Upper lobe of left lung (tissue), 4 donors: ENCODE results near the gene ATP11C.

Experiments used
- POLR2A ChIP-seq, 4 donors: fragments of 450-650 bp; IDR thresholded peaks; one replicate each; pipeline ENCODE4 v1.5.1; 2016 to 2017; ENCODE audit warnings: antibody characterized with exemption in 4 of 4, mild to moderate bottlenecking in 2 of 4
- TF ChIP-seq, protein P1 (sequence below), 6 experiments: fragments of 450-650 bp in 4 of 6; fragments of 200-600 bp in 2 of 6; sonication (generic) in 2 of 6; IDR thresholded peaks; one replicate each; pipeline ENCODE4 v1.5.1; 2016 to 2019; ENCODE audit warnings: antibody characterized with exemption in 6 of 6

DNA sequence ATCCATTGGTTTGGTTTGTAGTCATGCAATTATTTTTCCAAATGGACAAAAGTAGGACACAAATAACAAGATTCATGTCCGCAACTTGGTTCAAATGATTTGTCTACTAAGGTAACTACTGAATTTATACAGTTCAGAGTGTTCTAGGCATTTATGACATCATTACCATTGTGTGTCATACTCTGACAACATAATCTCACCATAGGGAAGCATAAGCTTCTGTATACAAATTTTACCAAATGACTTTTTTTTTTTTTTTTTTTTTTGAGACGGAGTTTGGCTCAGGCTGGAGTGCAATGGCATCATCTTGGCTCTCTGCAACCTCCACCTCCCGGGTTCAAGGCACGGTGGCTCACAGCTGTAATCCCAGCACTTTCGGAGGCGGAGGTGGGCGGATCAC lies 32.6 kb upstream of the ATP11C start, which contains the start of gene CXorf66:
- TF ChIP-seq, protein P1, sequence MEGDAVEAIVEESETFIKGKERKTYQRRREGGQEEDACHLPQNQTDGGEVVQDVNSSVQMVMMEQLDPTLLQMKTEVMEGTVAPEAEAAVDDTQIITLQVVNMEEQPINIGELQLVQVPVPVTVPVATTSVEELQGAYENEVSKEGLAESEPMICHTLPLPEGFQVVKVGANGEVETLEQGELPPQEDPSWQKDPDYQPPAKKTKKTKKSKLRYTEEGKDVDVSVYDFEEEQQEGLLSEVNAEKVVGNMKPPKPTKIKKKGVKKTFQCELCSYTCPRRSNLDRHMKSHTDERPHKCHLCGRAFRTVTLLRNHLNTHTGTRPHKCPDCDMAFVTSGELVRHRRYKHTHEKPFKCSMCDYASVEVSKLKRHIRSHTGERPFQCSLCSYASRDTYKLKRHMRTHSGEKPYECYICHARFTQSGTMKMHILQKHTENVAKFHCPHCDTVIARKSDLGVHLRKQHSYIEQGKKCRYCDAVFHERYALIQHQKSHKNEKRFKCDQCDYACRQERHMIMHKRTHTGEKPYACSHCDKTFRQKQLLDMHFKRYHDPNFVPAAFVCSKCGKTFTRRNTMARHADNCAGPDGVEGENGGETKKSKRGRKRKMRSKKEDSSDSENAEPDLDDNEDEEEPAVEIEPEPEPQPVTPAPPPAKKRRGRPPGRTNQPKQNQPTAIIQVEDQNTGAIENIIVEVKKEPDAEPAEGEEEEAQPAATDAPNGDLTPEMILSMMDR (IDR thresholded peaks at IDR 0.05), result no peak
- no peak for TF ChIP-seq POLR2A (IDR thresholded peaks at IDR 0.05)
